ENCODE results near the gene DNAJC6. TPM values are rescaled to one million over a fixed set of nuclear protein-coding genes. Genes with fewer than 3 reads are reported as not detected.

The DNAJC6 gene
- total and polyA plus RNA-seq, 2 of the 13 experiments (the other 11 are each of a cell fraction or from before 2014, with no cell fraction given) = 1.0 to 1.6 TPM

DNA sequence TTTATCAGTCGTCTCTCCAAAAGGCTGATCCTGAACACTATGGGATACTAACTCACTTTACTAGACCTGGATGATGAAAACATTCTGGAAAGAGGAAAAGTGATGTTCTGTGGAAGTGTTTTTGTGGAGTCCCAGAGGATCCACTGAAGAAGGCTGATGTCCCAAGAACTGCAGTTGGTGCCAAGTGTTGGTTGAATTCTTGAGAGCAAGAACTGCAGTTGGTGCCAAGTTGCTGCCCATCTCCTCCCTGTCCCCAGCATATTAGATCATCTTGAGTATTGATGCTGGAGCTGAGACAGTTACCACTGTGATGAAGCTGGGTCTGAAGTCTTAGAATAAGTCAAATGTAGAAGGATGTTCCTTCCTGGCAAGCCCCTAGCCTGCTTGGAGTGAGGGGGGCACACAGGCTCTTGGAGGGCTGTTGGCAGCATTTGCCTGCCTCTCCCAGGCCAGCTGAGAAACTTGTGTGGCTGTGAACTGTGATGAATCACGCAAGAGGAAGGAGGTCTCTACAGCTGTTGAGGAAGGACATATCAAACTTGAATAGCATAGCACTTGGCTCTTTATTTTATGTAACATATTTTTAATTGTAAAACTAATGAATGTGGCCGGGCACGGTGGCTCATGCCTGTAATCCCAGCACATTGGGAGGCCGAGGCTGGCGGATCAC lies 48.1 kb downstream of the DNAJC6 start:
- Histone ChIP-seq H3K27ac (ENCODE audit: extremely low read length, insufficient read depth, low read length) (no peak overlapping the region), H3K4me2 (ENCODE audit: low read depth, low read length) (no peak overlapping the region), H3K27me3 (ENCODE audit: control insufficient read depth in 1 of 2, insufficient read depth in 2 of 2, low read length in 2 of 2) (no peaks in the 10 kb centered on the region), H3K4me1 (ENCODE audit: insufficient read depth, low read length) (peaks cover 13% of the 10 kb centered on the region), H3K79me2 (ENCODE audit: insufficient read depth, low read length) (no peaks in the 10 kb centered on the region), H2AFZ (ENCODE audit: low read length) (no peak overlapping the region), H4K20me1 (ENCODE audit: insufficient read depth, low read length) (no peaks in the 10 kb centered on the region), H3K36me3 (replicated peaks in 1 of 2; ENCODE audit: control insufficient read depth in 1 of 2, insufficient read depth in 2 of 2, low read length in 2 of 2) (no peaks in the 10 kb centered on the region), H3K9ac (ENCODE audit: insufficient read depth, low read depth, low read length) (no peak overlapping the region), H3K9me3 (ENCODE audit: low read length) (no peaks in the 10 kb centered on the region), H3K4me3 (replicated peaks in 1 of 3; ENCODE audit: insufficient read depth in 1 of 3, low read depth in 2 of 3, low read length in 3 of 3) (no peak overlapping the region)
- TF ChIP-seq THAP11 (CRISPR knock-in tag; IDR thresholded peaks at IDR 0.05) (no peak), IRF9 (CRISPR knock-in tag; IDR thresholded peaks at IDR 0.05; ENCODE audit: borderline replicate concordance) (no peak), NR2F2 (IDR thresholded peaks at IDR 0.05; ENCODE audit: borderline replicate concordance, low read depth) (no peak), NFRKB (IDR thresholded peaks at IDR 0.05) (no peak), ZNF660 (CRISPR knock-in tag; IDR thresholded peaks at IDR 0.05; ENCODE audit: borderline replicate concordance, low read depth) (no peak), ADNP (CRISPR knock-in tag; IDR thresholded peaks at IDR 0.05) (no peak), GATAD2A (CRISPR knock-in tag; IDR thresholded peaks at IDR 0.05) (no peak), TAF15 (IDR thresholded peaks at IDR 0.05; ENCODE audit: low read depth, low read length, poor library complexity, severe bottlenecking) (no peak), ZNF670 (CRISPR knock-in tag; IDR thresholded peaks at IDR 0.05; ENCODE audit: borderline replicate concordance) (no peak), AKNA (CRISPR knock-in tag; IDR thresholded peaks at IDR 0.05; ENCODE audit: borderline replicate concordance) (no peak), ZNF713 (CRISPR knock-in tag; IDR thresholded peaks at IDR 0.05) (no peak)
- TF ChIP-seq, protein P1, sequence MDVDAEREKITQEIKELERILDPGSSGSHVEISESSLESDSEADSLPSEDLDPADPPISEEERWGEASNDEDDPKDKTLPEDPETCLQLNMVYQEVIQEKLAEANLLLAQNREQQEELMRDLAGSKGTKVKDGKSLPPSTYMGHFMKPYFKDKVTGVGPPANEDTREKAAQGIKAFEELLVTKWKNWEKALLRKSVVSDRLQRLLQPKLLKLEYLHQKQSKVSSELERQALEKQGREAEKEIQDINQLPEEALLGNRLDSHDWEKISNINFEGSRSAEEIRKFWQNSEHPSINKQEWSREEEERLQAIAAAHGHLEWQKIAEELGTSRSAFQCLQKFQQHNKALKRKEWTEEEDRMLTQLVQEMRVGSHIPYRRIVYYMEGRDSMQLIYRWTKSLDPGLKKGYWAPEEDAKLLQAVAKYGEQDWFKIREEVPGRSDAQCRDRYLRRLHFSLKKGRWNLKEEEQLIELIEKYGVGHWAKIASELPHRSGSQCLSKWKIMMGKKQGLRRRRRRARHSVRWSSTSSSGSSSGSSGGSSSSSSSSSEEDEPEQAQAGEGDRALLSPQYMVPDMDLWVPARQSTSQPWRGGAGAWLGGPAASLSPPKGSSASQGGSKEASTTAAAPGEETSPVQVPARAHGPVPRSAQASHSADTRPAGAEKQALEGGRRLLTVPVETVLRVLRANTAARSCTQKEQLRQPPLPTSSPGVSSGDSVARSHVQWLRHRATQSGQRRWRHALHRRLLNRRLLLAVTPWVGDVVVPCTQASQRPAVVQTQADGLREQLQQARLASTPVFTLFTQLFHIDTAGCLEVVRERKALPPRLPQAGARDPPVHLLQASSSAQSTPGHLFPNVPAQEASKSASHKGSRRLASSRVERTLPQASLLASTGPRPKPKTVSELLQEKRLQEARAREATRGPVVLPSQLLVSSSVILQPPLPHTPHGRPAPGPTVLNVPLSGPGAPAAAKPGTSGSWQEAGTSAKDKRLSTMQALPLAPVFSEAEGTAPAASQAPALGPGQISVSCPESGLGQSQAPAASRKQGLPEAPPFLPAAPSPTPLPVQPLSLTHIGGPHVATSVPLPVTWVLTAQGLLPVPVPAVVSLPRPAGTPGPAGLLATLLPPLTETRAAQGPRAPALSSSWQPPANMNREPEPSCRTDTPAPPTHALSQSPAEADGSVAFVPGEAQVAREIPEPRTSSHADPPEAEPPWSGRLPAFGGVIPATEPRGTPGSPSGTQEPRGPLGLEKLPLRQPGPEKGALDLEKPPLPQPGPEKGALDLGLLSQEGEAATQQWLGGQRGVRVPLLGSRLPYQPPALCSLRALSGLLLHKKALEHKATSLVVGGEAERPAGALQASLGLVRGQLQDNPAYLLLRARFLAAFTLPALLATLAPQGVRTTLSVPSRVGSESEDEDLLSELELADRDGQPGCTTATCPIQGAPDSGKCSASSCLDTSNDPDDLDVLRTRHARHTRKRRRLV (CRISPR knock-in tag; IDR thresholded peaks at IDR 0.05) = no peak
- BruUV-seq (replicated peaks) = no TSS peak
- no peak for FAIRE-seq
- ChIA-PET CTCF (ENCODE audit: low intra/inter-chr PET ratio, low total read pairs) (no interaction called here), POLR2A (no interaction called here)
- ATAC-seq = no peak
- DNase-seq (ENCODE audit: low spot score) = no peak
- WGBS (ENCODE audit: low lambda C conversion rate) = 90% methylated on average over 6 of the region's 6 CpGs
- intact Hi-C loops (cut with micrococcal nuclease; ENCODE audit: unreplicated experiment) = no loop called here
- in situ Hi-C loops (cut with HindIII; ENCODE audit: extremely low pct_ligation_motif_present, low pct_unique_long_range_greater_than_20kb) = no loop called here
